EL (cell line): ENCODE measurements around the gene NKAIN2.
"Not testable (repeated sequence)": the region's sequence is repeated elsewhere in the genome, so short reads cannot be mapped to it uniquely, and the experiment has no call there.

Experiments
- DNase-seq: peaks from one replicate; pipeline ENCODE4 v3.0.0-alpha.2; 2016

The NKAIN2 gene

GRCh38 chr6:123896869-123897268 lies 93.2 kb downstream of the NKAIN2 start:
- DNase-seq: no peak

GRCh38 chr6:123897965-123898364 lies 94.3 kb downstream of the NKAIN2 start:
- no peak for DNase-seq

- DNase-seq: no peak
These were observed 95.0 kb downstream of the NKAIN2 start for GRCh38 chr6:123898665-123899064.

GRCh38 chr6:123899745-123900144 lies 96.1 kb downstream of the NKAIN2 start:
- DNase-seq: no peak

GRCh38 chr6:123901436-123901835 lies 97.8 kb downstream of the NKAIN2 start:
- DNase-seq: no peak

- DNase-seq: no peak
These were observed 99.2 kb downstream of the NKAIN2 start for GRCh38 chr6:123902738-123903313.

- no peak for DNase-seq
These were observed 100.6 kb downstream of the NKAIN2 start for GRCh38 chr6:123904228-123904627.

GRCh38 chr6:123908797-123909196 lies 105.1 kb downstream of the NKAIN2 start:
- no peak for DNase-seq

GRCh38 chr6:123909989-123910388 lies 106.3 kb downstream of the NKAIN2 start:
- DNase-seq: no peak

GRCh38 chr6:123913863-123914262 lies 110.2 kb downstream of the NKAIN2 start:
- no peak for DNase-seq

- not testable (repeated sequence) for DNase-seq
These were observed 119.7 kb downstream of the NKAIN2 start for GRCh38 chr6:123923379-123923778.

GRCh38 chr6:123925350-123925749 lies 121.7 kb downstream of the NKAIN2 start:
- DNase-seq: no peak

- DNase-seq: no peak
These were observed 122.3 kb downstream of the NKAIN2 start for GRCh38 chr6:123925842-123926399.

GRCh38 chr6:123928529-123928928 lies 124.9 kb downstream of the NKAIN2 start:
- DNase-seq: no peak

- no peak for DNase-seq
These were observed 128.3 kb downstream of the NKAIN2 start for GRCh38 chr6:123931928-123932327.

- no peak for DNase-seq
These were observed 136.9 kb downstream of the NKAIN2 start for GRCh38 chr6:123940551-123940950.

GRCh38 chr6:123941855-123942254 lies 138.2 kb downstream of the NKAIN2 start:
- DNase-seq: no peak

GRCh38 chr6:123945386-123945785 lies 141.7 kb downstream of the NKAIN2 start:
- DNase-seq: no peak

- no peak for DNase-seq
These were observed 150.3 kb downstream of the NKAIN2 start for GRCh38 chr6:123953920-123954319.

- DNase-seq: no peak
These were observed 153.0 kb downstream of the NKAIN2 start for GRCh38 chr6:123956492-123957139.

GRCh38 chr6:123962508-123962907 lies 158.8 kb downstream of the NKAIN2 start:
- no peak for DNase-seq

- DNase-seq: no peak
These were observed 162.2 kb downstream of the NKAIN2 start for GRCh38 chr6:123965894-123966293.

GRCh38 chr6:123966618-123967017 lies 163.0 kb downstream of the NKAIN2 start:
- no peak for DNase-seq

GRCh38 chr6:123967905-123968304 lies 164.2 kb downstream of the NKAIN2 start:
- no peak for DNase-seq
